ENCODE measurements around the gene FSTL1.

FSTL1 gene

GRCh38 chr3:120433662-120434331 is 17.0 kb downstream of the FSTL1 start:
- DNase-seq (ENCODE audit: low read depth), result no peak
- no peak overlapping the region for H3K4me3 ChIP-seq (ENCODE audit: low read depth, low read length)
- TF ChIP-seq MYC (IDR thresholded peaks at IDR 0.05; ENCODE audit: low read depth, low read length), result no peak
- TF ChIP-seq MAX (IDR thresholded peaks at IDR 0.05; ENCODE audit: low read depth, low read length), result no peak

GRCh38 chr3:120432150-120432860 is 18.5 kb downstream of the FSTL1 start:
- H3K4me3 ChIP-seq (ENCODE audit: low read depth, low read length), result no peak overlapping the region
- no peak for DNase-seq (ENCODE audit: low read depth)
- TF ChIP-seq MAX (IDR thresholded peaks at IDR 0.05; ENCODE audit: low read depth, low read length) (no peak), CTCF (IDR thresholded peaks at IDR 0.05; ENCODE audit: low read depth, low read length) (no peak), MYC (IDR thresholded peaks at IDR 0.05; ENCODE audit: low read depth, low read length) (no peak), POLR2A (IDR thresholded peaks at IDR 0.05; ENCODE audit: extremely low read depth, insufficient read length) (no peak)

GRCh38 chr3:120429921-120430361 is 20.9 kb downstream of the FSTL1 start:
- TF ChIP-seq MYC (IDR thresholded peaks at IDR 0.05; ENCODE audit: low read depth, low read length) (no peak), POLR2A (IDR thresholded peaks at IDR 0.05; ENCODE audit: extremely low read depth, insufficient read length) (no peak), MAX (IDR thresholded peaks at IDR 0.05; ENCODE audit: low read depth, low read length) (no peak), CTCF (IDR thresholded peaks at IDR 0.05; ENCODE audit: low read depth, low read length) (no peak)
- H3K4me3 ChIP-seq (ENCODE audit: low read depth, low read length), result no peak overlapping the region
- no peak for DNase-seq (ENCODE audit: low read depth)

GRCh38 chr3:120428924-120429323 is 21.9 kb downstream of the FSTL1 start:
- DNase-seq (ENCODE audit: low read depth), result no peak
- no peak overlapping the region for H3K4me3 ChIP-seq (ENCODE audit: low read depth, low read length)
- TF ChIP-seq MYC (IDR thresholded peaks at IDR 0.05; ENCODE audit: low read depth, low read length) (no peak), MAX (IDR thresholded peaks at IDR 0.05; ENCODE audit: low read depth, low read length) (no peak), CTCF (IDR thresholded peaks at IDR 0.05; ENCODE audit: low read depth, low read length) (no peak), POLR2A (IDR thresholded peaks at IDR 0.05; ENCODE audit: extremely low read depth, insufficient read length) (no peak)

GRCh38 chr3:120427201-120427600 is 23.6 kb downstream of the FSTL1 start:
- no peak for DNase-seq (ENCODE audit: low read depth)
- H3K4me3 ChIP-seq (ENCODE audit: low read depth, low read length), result no peak overlapping the region
- TF ChIP-seq POLR2A (IDR thresholded peaks at IDR 0.05; ENCODE audit: extremely low read depth, insufficient read length) (no peak), MAX (IDR thresholded peaks at IDR 0.05; ENCODE audit: low read depth, low read length) (no peak), MYC (IDR thresholded peaks at IDR 0.05; ENCODE audit: low read depth, low read length) (no peak), CTCF (IDR thresholded peaks at IDR 0.05; ENCODE audit: low read depth, low read length) (no peak)

GRCh38 chr3:120425572-120426250 is 25.1 kb downstream of the FSTL1 start:
- no peak overlapping the region for H3K4me3 ChIP-seq (ENCODE audit: low read depth, low read length)
- TF ChIP-seq POLR2A (IDR thresholded peaks at IDR 0.05; ENCODE audit: extremely low read depth, insufficient read length) (no peak), CTCF (IDR thresholded peaks at IDR 0.05; ENCODE audit: low read depth, low read length) (no peak), MYC (IDR thresholded peaks at IDR 0.05; ENCODE audit: low read depth, low read length) (no peak), MAX (IDR thresholded peaks at IDR 0.05; ENCODE audit: low read depth, low read length) (no peak)
- no peak for DNase-seq (ENCODE audit: low read depth)
